ENCODE results near the gene SMIM8. TPM values are rescaled to one million over a fixed set of nuclear protein-coding genes. Genes with fewer than 3 reads are reported as not detected.

The SMIM8 gene
- total and polyA plus RNA-seq, 2 of the 4 experiments (the other 2 are of a cell fraction), result 2.7 to 3.6 TPM

GRCh38 chr6:87312860-87313259 is 9.5 kb upstream of the SMIM8 start:
- no peak overlapping the region for H3K4me2 ChIP-seq (ENCODE audit: low read depth, low read length)
- H3K4me1 ChIP-seq (ENCODE audit: control insufficient read depth, insufficient read depth, low read length), result no peaks in the 10 kb centered on the region
- no peak overlapping the region for H2BK15ac ChIP-seq (ENCODE audit: low read depth, low read length)
- intact Hi-C loops (cut with micrococcal nuclease) (no loop called here), in situ Hi-C loops (cut with MboI; ENCODE audit: low sequenced_read_pairs) (no loop called here), dilution Hi-C loops (cut with HindIII; ENCODE audit: low sequenced_read_pairs, unreplicated experiment) (no loop called here)
- H4K8ac ChIP-seq (ENCODE audit: low read depth in 2 of 2, low read length in 2 of 2), result no peak overlapping the region
- TF ChIP-seq USF2 (IDR thresholded peaks at IDR 0.05; ENCODE audit: low read depth, low read length), result no peak
- TF ChIP-seq RAD21 (IDR thresholded peaks at IDR 0.05; ENCODE audit: low read length), result no peak
- TF ChIP-seq NFE2L2 (IDR thresholded peaks at IDR 0.05; ENCODE audit: low read depth, low read length), result no peak
- H2AK5ac ChIP-seq (ENCODE audit: low read depth, low read length), result no peak overlapping the region
- H3K36me3 ChIP-seq (ENCODE audit: control insufficient read depth, insufficient read depth, low read length), result no peaks in the 10 kb centered on the region
- no peak overlapping the region for H3K14ac ChIP-seq (replicated peaks; ENCODE audit: low read depth, low read length)
- H2AK9ac ChIP-seq (replicated peaks; ENCODE audit: low read depth, low read length, poor library complexity), result no peak overlapping the region
- no peaks in the 10 kb centered on the region for H4K20me1 ChIP-seq (ENCODE audit: insufficient read depth, low read length)
- DNase-seq (no peak), ATAC-seq (ENCODE audit: low read depth) (no peak)
- no peaks in the 10 kb centered on the region for H3K79me1 ChIP-seq (ENCODE audit: low read depth in 1 of 2, low read length in 2 of 2)
- H3K18ac ChIP-seq (ENCODE audit: low read depth, low read length), result no peak overlapping the region
- H3K56ac ChIP-seq (ENCODE audit: extremely low read depth, insufficient read depth, low read length), result no peak overlapping the region
- no peak overlapping the region for H3K4ac ChIP-seq (ENCODE audit: low read depth, low read length)
- no peak overlapping the region for H2BK5ac ChIP-seq (ENCODE audit: low read depth, low read length, poor library complexity, severe bottlenecking)
- H4K5ac ChIP-seq (ENCODE audit: low read depth, low read length), result no peak overlapping the region
- H4K91ac ChIP-seq (ENCODE audit: insufficient read depth, low read depth, low read length), result no peak overlapping the region
- H3K9me1 ChIP-seq (ENCODE audit: insufficient read depth, low read length), result no peaks in the 10 kb centered on the region
- H2AFZ ChIP-seq (replicated peaks; ENCODE audit: low read length, poor library complexity), result no peak overlapping the region
- H3K4me3 ChIP-seq (ENCODE audit: insufficient read depth, low read depth, low read length), result no peak overlapping the region
- ChIA-PET POLR2A (ENCODE audit: unreplicated experiment) (no interaction called here), CTCF (no interaction called here)
- no peak overlapping the region for H2BK20ac ChIP-seq (ENCODE audit: low read depth, low read length)
- H2BK120ac ChIP-seq (ENCODE audit: low read depth, low read length), result no peak overlapping the region
- no peak overlapping the region for H3K23ac ChIP-seq (ENCODE audit: low read depth, low read length)
- H3K27me3 ChIP-seq (ENCODE audit: control insufficient read depth, insufficient read depth, low read length), result peaks cover 10% of the 10 kb centered on the region
- WGBS, 2 experiments (ENCODE audit: extremely low coverage in 2 of 2, insufficient read length in 1 of 2), result no CpG with 5 or more reads among the region's 1 CpG
- H3K9ac ChIP-seq (ENCODE audit: low read depth, low read length), result no peak overlapping the region
- no peaks in the 10 kb centered on the region for H3K9me3 ChIP-seq (ENCODE audit: control insufficient read depth, insufficient read depth, low read length)
- no peak overlapping the region for H3K27ac ChIP-seq (ENCODE audit: insufficient read depth, low read length)
- BruUV-seq (replicated peaks), result no TSS peak

All from IMR-90 (cell line).